GM18868 (cell line): Measurements from ENCODE around the gene B3GNT3.

Experiments
- ATAC-seq: cut with Tn5 transposase; IDR thresholded peaks from one replicate; pipeline ENCODE4 v1.9.1; 2021; ENCODE audit warnings: mild to moderate bottlenecking, moderate library complexity; ENCODE audit not compliant: unreplicated experiment

B3GNT3 gene

DNA sequence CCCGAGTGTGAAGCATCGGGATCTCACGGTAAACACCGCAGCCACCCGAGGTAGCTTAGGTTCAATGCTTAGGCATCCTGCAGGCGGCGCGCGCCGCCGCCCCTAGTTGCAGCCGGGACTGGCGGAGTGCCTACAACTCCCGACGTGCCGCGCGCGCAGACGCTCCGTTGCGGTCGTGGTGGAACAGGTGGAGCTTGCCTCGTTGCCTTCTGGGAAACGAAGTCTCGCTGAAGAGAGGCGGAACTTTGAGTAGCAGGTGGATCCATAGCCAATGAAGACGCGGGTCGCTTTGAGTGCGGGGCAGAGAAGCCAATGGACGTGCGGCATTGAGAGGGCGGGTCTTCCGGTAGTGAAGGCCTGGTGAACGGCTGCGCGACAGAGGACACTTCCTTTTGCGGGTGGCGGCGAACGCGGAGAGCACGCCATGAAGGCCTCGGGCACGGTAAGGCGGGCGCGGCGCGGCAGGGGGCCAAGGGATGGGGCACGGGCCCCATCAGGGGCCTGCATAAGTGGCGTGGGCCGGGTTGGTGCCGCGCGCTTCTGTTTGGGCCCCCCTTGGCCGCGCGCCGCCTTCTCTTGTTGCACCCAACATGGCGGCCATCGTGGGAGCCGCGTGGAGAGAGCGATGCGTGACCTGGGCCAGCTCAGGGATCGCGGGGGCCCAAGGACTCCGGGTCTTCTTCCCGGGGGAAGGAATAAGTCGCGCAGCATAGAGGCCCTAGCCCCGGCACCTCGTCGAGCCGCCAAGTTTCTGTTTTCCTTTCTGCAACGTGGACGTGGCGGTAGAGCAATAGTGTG is 64.8 kb downstream of the B3GNT3 start, which contains the start of gene RPL18A:
Gene RPL18A (plus strand): TSS at position 378 of the 798 bp plus-strand sequence. CDS start 47 bp downstream, at position 425.
- peak; percentile 87 for ATAC-seq

DNA sequence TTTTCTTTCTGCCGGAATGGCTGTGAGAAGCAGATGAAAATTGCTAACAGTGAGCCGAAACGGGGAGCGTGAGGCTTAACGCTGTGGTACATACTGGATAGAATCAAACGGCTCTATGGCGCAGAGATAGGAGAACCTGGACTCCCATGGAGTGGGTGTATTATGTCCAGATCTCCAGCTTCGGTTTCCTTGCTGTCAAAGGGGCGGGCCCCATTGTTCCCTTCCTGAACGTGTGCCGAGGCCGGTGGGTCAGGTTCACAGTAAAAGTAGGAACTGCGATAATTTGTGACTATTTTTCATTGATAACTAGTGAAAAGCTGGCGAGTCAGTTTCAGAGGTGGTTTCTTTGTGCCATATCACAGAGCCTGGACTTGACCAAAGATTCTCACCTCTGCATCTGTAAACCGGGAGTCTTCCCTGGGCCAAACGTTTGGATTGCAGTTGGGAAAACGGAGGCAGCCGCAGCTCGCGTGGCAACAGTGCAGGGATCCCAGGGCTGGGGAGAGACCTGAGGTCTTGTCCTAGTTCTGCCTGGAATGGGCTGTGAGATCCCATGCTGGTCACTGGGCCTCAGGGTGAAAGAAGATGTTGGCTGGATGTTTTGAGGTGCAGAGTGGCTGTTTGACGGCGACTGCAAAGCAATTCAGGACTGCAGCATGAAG is 65.5 kb downstream of the B3GNT3 start:
- ATAC-seq = no peak

DNA sequence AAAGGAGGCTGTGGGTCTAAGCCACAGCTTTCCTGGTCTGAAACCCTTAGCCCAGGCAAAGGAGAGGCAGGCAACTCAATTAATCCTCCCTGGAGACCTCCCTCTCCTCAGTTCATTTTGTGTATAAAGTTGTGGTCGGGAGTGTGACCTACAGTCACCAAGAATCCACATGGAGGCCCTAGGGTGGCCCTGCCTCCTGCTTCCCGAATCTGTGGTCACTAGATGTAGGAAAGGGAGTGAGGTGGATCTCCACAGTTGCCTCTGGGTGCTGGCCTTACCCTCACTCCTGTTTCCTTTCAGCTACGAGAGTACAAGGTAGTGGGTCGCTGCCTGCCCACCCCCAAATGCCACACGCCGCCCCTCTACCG is 66.0 kb downstream of the B3GNT3 start:
- ATAC-seq = no peak

DNA sequence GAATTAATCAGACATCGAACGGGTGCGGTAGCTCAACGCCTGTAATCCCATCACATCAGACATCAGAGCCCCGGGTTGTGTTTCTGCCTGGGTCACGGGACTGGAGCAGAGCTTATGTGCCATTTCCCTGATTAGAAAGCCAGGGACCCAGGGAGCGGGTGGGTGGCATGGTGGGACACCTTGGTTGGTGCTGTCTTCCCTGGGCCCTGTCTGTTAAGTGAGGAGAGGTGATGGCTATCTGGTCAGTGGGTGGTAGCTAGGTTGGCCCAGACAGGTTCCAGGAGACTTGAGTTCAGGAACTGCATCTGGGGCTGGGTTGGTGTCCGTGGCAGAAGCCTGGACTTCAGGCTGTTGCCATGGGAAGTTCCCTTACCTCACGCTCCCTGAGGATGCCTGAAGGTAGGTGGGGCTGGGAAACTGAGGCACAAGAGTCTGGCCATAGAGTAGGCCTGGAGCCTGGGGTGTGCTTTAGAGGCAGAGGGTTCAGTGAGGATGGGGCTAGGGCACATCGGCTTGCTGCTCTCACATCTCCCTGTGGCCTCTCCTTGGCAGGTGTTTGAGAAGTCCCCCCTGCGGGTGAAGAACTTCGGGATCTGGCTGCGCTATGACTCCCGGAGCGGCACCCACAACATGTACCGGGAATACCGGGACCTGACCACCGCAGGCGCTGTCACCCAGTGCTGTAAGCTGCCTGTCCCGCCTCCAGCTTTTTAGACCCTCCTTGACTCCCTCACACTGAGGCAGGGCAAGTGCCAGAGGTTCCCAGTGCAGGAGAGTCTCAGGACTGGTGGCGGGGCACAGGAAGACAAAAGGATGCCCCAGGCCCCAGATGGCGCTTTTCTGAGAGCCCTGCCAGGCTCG is 66.8 kb downstream of the B3GNT3 start:
- ATAC-seq = no peak

DNA sequence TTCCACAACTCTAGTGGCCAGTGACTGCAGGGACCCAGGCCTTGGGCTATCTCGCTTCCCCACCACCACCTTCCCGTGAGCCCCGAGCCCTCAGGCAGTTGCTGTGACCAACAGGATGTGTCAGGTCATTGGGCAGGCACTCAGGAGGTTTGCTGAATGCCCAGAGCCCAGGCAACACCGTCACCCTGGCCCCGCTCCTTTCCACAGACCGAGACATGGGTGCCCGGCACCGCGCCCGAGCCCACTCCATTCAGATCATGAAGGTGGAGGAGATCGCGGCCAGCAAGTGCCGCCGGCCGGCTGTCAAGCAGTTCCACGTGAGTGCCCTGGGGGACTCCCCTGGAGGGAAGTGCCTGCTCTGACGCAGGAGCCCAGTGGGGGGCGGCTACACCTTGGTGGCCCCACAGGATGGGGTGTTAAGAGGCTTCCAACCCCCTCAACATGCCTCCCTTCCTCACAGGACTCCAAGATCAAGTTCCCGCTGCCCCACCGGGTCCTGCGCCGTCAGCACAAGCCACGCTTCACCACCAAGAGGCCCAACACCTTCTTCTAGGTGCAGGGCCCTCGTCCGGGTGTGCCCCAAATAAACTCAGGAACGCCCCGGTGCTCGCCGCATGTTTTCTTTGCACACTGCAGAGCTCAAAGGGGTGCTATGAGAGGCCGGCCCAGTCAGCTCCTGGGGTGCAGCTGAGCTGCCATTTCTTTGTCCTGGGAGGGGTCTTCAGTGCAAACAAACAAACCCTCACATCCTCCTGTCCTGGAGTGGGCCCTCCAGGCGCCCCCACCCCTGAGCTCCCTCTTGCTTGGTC is 68.0 kb downstream of the B3GNT3 start:
- ATAC-seq = no peak
